IgD-negative memory B cell (primary cell): ENCODE results near the gene DSTN. TPM values are rescaled to one million over a fixed set of nuclear protein-coding genes. Genes with fewer than 3 reads are reported as not detected.

Experiments
- H3K27ac Mint-ChIP-seq, 3 donors: one replicate each; pipeline ENCODE4 v1.8.0; 2020 to 2022; ENCODE audit warnings: mild to moderate bottlenecking in 3 of 3, mixed read lengths in 3 of 3, moderate library complexity in 1 of 3
- H3K27me3 Mint-ChIP-seq: one replicate; pipeline ENCODE4 v1.8.0; 2021; ENCODE audit warnings: mixed read lengths
- H3K36me3 Mint-ChIP-seq: one replicate; pipeline ENCODE4 v1.8.0; 2020; ENCODE audit warnings: mild to moderate bottlenecking, mixed read lengths
- H3K4me1 Mint-ChIP-seq, 3 donors: one replicate each; pipeline ENCODE4 v1.8.0; 2020 to 2022; ENCODE audit warnings: mixed read lengths in 3 of 3, mild to moderate bottlenecking in 1 of 3
- H3K4me3 Mint-ChIP-seq, 4 donors: one replicate each; pipeline ENCODE4 v1.8.0; 2020 to 2022; ENCODE audit warnings: mild to moderate bottlenecking in 4 of 4, mixed read lengths in 4 of 4, moderate library complexity in 3 of 4
- H3K9me3 Mint-ChIP-seq, 3 donors: one replicate each; pipeline ENCODE4 v1.8.0; 2020 to 2021; ENCODE audit warnings: mixed read lengths in 3 of 3, mild to moderate bottlenecking in 1 of 3
- polyA plus RNA-seq: library from polyadenylated mRNA; unstranded; fragments of 300-500 nt; fragmentation: Illumina TruSeq; gene quantifications from one replicate; pipeline ENCODE4 v1.2.3, GENCODE V29; 2021

The DSTN gene
- 32.1 TPM for polyA plus RNA-seq

DNA sequence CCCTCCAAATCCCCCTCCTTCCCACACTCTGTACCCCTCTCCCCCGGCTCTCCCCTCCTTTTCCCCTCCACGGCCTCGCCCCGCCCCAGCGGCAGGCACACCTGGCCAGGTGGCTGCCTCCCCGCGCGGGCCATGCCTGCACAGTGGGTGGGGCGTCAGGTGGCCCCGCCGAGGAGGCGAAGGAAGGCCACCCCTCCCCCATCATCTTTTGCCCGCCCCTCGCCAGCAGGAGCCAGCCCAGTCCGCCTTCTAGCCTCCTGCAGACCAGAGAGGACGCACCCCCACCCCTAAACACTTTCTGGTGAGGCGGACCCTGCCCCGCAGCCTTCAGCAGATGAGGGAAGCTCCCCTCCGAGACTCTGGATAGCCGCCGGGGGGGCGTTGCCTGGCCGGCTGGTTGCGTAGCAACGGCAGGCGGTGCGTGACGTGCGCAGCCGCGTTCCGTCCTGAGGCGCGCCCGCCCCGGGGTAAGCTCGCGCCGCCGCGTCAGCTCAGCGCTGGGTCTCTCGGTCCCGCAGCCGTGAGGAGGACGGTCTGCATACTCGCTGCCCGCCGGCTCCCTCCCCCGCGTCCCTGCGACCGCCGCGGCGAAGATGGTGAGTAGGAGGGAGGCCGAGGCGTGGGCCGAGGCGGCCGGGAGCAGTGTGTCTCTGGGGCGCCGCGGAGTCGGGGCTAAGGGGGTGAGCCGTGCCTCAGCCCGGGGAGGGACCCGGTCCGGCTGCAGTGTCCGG, at the start of gene DSTN:
DSTN (plus strand) TSS at position 460 of the 731 bp plus-strand sequence; CDS start at position 594, 134 bp downstream.
- Mint-ChIP-seq H3K4me3 (peak within 1 kb of the TSS; percentile 90 to 99 (median 97)), H3K4me1 (peaks cover 6 to 16% (median 6%) of the 10 kb centered on the region in 3 donors), H3K36me3 (no peaks in the 10 kb centered on the region), H3K27ac (peak within 1 kb of the TSS; percentile 65 to 90 (median 87)), H3K9me3 (peaks cover 0 to 6% (median 4%) of the 10 kb centered on the region in 3 donors), H3K27me3 (peaks cover 6% of the 10 kb centered on the region)

DNA sequence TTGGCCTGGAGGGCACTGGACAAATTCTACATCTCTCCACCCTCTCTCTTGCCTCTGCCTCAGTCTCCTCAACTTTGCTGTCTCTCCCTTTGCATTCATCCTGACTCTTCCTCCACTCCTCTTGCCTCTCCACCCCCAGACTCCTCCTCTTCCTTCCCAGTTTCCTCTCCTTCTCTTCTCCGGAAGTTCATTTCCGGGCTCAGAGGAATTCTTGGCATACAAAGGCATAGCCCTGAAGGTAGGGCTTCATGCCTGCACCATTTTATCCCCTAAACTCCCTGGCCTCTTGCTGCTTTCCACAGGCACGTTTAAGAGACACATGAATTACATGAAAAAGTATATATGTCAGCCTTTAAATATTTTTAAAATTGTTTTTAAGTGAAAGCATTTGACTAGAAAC, 49.3 kb upstream of the DSTN start:
- Mint-ChIP-seq H3K4me1 (no peaks in the 10 kb centered on the region), H3K27me3 (peaks cover 5% of the 10 kb centered on the region), H3K4me3 (no peak overlapping the region), H3K36me3 (peaks cover 3% of the 10 kb centered on the region), H3K9me3 (no peaks in the 10 kb centered on the region), H3K27ac (no peak overlapping the region)

DNA sequence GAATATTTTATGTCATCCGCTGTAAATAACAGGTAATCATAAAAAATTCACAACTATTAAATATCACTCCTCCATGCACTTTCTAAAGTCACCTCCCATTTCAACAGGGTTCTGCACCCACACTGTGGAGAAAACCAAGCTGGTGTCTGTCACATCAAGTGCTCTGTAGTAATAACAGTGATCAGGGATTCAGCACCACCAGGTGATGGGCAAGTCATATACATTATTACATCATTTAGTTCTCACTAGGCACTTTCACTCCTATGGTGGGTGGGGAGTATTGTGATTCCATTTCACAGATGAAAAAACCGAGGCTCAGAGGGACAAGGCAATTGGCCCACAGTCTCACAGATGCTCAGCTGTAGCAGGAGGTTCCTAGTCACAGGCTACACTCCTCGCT, 47.3 kb upstream of the DSTN start:
- Mint-ChIP-seq H3K36me3 (peaks cover 3% of the 10 kb centered on the region), H3K4me3 (no peak overlapping the region), H3K9me3 (no peaks in the 10 kb centered on the region), H3K27ac (no peak overlapping the region), H3K4me1 (no peaks in the 10 kb centered on the region), H3K27me3 (peaks cover 8% of the 10 kb centered on the region)

DNA sequence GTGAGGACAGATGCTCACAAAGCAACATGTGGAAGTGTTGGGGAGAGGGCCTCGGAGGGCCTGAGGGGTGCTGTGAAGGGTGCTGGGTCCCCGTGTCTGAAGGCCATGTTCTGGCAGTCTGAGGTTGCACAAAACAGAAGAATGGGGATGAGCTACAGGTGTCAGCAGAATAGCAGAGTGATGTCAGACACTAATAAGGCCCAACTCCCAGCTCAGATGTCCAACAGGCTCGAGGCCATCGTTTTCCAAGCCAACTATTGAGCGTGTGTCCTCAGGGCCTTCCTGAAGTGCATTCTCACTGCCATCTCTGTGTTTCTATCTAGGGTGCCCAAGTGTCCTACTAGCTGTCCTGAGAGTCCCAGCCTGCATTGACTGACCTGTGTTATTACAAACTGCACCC, 46.5 kb upstream of the DSTN start:
- Mint-ChIP-seq H3K4me3 (no peak overlapping the region), H3K4me1 (no peaks in the 10 kb centered on the region), H3K27me3 (peaks cover 7% of the 10 kb centered on the region), H3K36me3 (peaks cover 3% of the 10 kb centered on the region), H3K9me3 (no peaks in the 10 kb centered on the region), H3K27ac (no peak overlapping the region)

DNA sequence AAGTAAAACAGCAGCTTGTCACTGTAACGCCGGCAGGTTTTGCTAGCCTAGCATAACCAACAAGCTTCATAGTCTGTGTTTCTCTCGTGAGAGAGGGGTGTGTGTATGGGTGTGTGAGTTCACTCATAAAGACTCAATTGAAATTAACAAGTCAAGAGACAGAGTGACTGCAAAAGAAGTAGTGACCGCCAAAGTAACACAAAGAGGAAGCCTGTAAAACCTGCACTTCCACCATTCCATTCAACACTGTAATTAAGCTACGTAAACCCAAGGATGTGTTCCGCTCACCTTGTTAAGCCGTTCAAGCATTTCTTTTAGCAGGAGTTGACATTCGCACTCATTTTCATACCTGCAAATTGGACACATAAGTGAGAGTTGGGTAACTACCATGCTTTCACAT, 45.3 kb upstream of the DSTN start:
- H3K36me3 Mint-ChIP-seq: peaks cover 5% of the 10 kb centered on the region
- no peaks in the 10 kb centered on the region for H3K9me3 Mint-ChIP-seq
- H3K4me1 Mint-ChIP-seq: no peaks in the 10 kb centered on the region
- no peak overlapping the region for H3K4me3 Mint-ChIP-seq
- peaks cover 10% of the 10 kb centered on the region for H3K27me3 Mint-ChIP-seq
- H3K27ac Mint-ChIP-seq: no peak overlapping the region

DNA sequence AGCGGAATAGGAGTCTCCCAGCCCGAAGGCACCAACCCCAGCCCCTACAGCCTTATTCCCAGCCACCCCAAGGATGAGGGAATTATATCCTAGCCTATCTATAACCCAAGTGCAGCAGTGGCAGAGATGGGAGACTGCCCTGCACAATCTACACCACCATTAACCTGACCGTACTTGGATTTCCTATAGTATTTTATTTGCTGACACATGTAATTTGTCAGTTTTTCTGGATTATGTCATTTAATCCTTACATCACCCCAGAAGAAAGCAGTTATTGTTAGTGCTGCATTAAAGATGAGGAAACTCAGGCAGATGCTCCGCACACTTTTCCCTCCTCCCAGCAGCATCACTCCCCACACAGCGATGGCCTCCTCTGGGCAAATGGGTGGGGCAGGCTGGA, 44.7 kb upstream of the DSTN start:
- peaks cover 0 to under 1% (median 0%) of the 10 kb centered on the region in 3 donors for H3K4me1 Mint-ChIP-seq
- no peaks in the 10 kb centered on the region for H3K9me3 Mint-ChIP-seq

DNA sequence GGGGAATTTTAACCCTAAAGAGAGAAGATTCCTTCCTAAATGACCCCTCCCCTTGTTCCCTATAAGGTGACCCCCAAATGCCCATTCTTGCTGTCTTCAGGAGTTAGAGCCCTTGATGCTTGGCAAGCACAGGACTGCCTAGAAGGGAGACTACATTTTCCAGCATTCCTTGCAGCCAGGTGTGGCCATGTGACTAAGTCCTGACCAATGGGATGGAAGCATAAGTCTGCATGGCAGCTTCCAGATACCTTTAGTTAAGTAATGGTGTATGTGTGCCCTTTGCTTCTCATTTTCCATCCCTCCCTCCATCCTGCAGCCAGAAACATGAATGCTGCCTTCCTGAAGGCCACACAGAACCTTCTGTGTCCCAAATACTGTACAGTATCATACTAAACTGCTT, 44.2 kb upstream of the DSTN start:
- Mint-ChIP-seq H3K27me3 (peaks cover 17% of the 10 kb centered on the region), H3K27ac (no peak overlapping the region), H3K4me3 (no peak overlapping the region), H3K9me3 (no peaks in the 10 kb centered on the region), H3K36me3 (peaks cover 2% of the 10 kb centered on the region), H3K4me1 (peaks cover 0 to 5% (median 3%) of the 10 kb centered on the region in 3 donors)

More for the DNA sequence above, 44.7 kb upstream of the DSTN start:
- Mint-ChIP-seq H3K27ac (no peak overlapping the region), H3K27me3 (peaks cover 13% of the 10 kb centered on the region), H3K4me3 (no peak overlapping the region), H3K36me3 (peaks cover 5% of the 10 kb centered on the region)

DNA sequence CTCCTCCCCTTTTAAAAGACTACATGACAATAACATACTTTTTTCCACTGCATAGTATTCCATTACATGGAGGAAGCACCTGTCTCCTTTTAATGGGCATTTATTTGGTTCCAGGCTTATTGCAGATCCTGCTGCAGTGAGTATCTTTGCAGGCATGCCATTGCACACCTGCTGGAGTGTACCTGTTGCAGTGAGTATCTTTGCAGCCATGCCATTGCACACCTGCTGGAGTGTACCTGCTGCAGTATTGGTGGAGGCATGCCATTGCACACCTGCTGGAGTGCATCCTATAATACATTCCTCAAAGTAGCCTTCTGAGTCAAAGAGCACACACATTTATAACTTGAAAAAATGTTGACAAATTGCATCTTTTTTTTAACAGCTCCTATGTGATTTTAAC, 40.3 kb upstream of the DSTN start:
- no peaks in the 10 kb centered on the region for H3K9me3 Mint-ChIP-seq
- H3K4me1 Mint-ChIP-seq: peaks cover 2 to 8% (median 5%) of the 10 kb centered on the region in 3 donors
- H3K36me3 Mint-ChIP-seq: peaks cover 2% of the 10 kb centered on the region
- H3K4me3 Mint-ChIP-seq: no peak overlapping the region
- H3K27ac Mint-ChIP-seq: no peak overlapping the region
- peaks cover 25% of the 10 kb centered on the region for H3K27me3 Mint-ChIP-seq

DNA sequence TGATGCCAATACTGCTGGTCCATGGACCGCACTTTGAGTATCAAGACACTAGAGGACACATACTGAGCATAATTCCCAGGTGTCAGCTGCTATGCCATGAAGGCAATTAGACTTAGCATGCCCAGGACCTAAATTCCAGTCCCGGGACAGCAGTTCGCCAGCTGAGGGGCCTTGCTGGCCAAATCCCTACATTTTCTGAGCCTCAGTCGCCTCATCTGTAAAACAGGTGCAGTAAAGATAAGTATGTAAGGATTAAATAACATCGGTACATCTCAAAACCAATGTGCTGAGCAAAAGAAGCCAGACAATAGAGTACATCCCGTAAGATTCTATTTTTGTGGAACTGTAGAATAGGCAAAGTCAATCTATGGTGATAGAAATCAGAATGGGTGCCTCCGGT, 39.7 kb upstream of the DSTN start:
- Mint-ChIP-seq H3K4me3 (peak overlapping the region; percentile 30 to 86 (median 50)), H3K27ac (no peak overlapping the region), H3K27me3 (peaks cover 25% of the 10 kb centered on the region), H3K9me3 (no peaks in the 10 kb centered on the region), H3K36me3 (peaks cover 2% of the 10 kb centered on the region), H3K4me1 (peaks cover 2 to 8% (median 5%) of the 10 kb centered on the region in 3 donors)

DNA sequence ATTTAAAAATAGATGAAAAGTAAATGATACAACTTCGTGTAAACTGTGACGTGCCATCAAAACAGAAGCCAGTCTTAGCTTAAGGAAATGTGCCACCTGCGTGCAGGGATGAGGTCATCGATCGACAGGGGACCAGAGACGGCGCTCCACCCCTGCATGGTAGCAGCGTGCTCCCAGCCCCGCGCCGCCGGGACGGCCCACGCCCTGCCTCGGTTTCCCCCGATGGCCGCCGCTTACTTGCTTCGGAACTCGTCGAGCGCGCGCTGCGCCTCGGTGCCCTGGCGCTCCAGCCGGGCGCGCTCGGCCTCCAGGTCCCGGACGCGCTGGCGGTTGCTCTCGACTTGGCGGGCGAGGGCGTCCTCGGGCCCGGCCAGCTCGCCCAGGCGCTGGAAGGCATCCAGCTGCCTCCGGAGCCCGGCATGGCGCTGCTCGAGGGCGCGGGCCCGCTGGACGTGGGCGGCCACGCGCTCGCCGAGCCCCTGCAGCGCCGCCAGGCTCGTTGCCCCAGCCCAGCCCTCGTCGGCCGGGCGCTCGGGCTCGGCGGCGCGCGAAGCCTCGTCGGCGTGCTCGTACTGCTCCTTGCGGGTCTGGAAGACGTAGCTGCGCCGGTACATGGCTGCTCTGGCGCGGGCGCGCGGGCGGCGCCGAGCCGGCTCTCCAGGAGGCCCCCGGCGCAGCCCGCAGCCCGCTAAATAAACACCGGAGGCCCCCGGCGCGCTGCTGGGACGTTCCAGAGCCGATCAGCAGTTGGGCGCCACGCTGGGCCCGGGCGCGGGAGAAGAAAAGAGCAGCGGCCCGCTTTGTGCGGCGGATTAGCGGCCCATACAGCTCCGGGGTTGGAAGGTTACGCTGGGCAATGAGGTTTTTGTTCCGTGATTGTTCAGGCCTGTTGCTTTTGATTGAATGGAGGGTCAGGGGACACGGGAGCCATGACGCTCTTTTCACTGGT, 38.9 kb upstream of the DSTN start, which contains the start of gene BFSP1:
BFSP1 (minus strand) TSS at position 664 of the 949 bp plus-strand sequence; CDS start at position 614, 50 bp downstream.
- peaks cover 2 to 8% (median 5%) of the 10 kb centered on the region in 3 donors for H3K4me1 Mint-ChIP-seq
- peaks cover 2% of the 10 kb centered on the region for H3K36me3 Mint-ChIP-seq
- H3K27me3 Mint-ChIP-seq: peaks cover 25% of the 10 kb centered on the region
- no peaks in the 10 kb centered on the region for H3K9me3 Mint-ChIP-seq
- H3K27ac Mint-ChIP-seq: peak within 1 kb of the TSS in 1 of 3 donors; percentile 47
- H3K4me3 Mint-ChIP-seq: peak within 1 kb of the TSS; percentile 67 to 90 (median 84)

DNA sequence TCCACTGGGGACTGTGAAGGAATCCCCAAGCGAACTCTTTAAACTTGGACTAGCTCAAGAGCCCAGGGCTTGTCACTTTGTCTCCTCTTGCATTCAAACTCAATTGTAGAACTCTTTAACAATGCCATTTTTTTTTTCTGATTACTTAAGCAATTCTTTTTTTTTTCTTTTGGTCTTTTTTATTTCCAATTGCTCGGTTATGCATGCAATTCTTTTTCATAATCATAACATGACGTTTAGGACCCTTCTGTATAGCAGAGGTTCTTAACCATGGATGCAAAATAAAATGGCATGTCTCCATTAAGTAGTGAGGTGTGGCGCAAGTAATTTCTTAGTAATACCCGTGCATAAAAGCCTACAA, 38.2 kb upstream of the DSTN start:
- Mint-ChIP-seq H3K27me3 (peaks cover 24% of the 10 kb centered on the region), H3K9me3 (no peaks in the 10 kb centered on the region), H3K4me3 (peak overlapping the region; percentile 50 to 90 (median 84)), H3K27ac (peak overlapping the region in 1 of 3 donors; percentile 47), H3K36me3 (peaks cover 2% of the 10 kb centered on the region), H3K4me1 (peaks cover 2 to 8% (median 5%) of the 10 kb centered on the region in 3 donors)

DNA sequence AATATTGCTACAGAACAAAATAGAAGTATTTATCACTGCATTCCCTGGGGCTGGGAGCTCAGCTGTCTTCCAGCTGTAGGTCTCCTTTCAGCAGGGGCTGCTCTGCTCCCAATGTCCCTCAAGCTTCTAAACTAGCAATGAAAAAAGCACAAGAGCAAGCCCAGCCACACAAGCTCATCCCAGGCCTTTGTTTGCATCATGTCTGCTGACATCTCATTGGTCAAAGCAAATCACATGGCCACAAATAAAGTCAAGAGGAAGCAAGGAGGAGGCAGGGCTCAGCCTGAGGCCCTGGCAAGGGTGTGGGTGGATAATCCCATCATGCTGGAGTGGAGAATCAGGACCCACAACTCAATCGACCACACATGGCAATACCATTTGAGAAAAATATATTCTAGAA, 36.5 kb upstream of the DSTN start:
- Mint-ChIP-seq H3K4me3 (no peak overlapping the region), H3K36me3 (peaks cover 2% of the 10 kb centered on the region), H3K9me3 (no peaks in the 10 kb centered on the region), H3K27ac (no peak overlapping the region), H3K4me1 (peaks cover 2 to 9% (median 5%) of the 10 kb centered on the region in 3 donors), H3K27me3 (peaks cover 22% of the 10 kb centered on the region)

DNA sequence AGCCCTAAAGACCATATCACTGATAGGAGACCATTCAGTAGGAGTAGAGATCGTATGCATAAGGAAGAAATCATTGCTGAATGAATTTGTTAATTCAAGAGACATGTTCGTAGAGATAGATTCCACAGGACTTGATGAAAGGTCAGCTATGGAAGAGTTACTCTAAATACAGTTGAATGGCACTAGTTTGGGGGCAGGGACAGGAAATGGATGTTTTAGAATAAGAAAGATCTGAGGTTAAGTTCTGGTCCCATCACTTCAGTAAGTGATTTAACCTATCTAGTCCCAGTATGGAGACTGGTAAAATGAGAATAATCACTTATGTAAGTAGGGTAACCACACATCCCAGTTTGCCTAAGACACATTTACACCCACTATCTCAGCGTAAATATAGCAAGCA, 35.8 kb upstream of the DSTN start:
- H3K27ac Mint-ChIP-seq: no peak overlapping the region
- no peak overlapping the region for H3K4me3 Mint-ChIP-seq
- H3K27me3 Mint-ChIP-seq: peaks cover 22% of the 10 kb centered on the region
- peaks cover 2 to 10% (median 5%) of the 10 kb centered on the region in 3 donors for H3K4me1 Mint-ChIP-seq
- H3K36me3 Mint-ChIP-seq: peaks cover 2% of the 10 kb centered on the region
- H3K9me3 Mint-ChIP-seq: no peaks in the 10 kb centered on the region

DNA sequence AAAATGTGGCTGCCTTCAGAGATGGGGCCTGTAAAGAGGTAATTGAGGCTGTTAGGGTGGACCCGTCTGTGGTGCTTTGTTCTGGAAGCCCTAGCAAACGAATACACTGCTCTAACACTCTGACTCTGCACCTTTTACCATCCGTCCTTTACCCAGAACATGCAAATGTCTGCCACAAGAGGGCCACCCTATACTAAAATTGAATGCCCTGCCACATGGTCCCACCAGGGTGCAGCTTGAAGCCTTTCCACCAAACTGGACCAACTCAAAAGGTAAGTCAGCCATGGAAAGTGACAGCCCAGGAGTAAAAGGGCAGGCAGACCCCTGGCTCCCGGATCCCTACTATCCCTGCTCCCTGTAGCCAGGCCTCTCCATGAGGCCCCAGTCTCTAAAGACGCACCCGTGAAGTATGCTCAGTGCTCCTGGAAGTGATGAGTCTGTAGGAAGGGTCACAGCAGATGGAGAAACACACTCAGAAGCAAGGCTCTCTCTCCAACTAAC, 32.9 kb upstream of the DSTN start:
- Mint-ChIP-seq H3K9me3 (no peaks in the 10 kb centered on the region), H3K4me1 (peaks cover 0 to 1% (median 0%) of the 10 kb centered on the region in 3 donors), H3K27me3 (peaks cover 12% of the 10 kb centered on the region), H3K36me3 (no peaks in the 10 kb centered on the region), H3K27ac (no peak overlapping the region), H3K4me3 (no peak overlapping the region)

DNA sequence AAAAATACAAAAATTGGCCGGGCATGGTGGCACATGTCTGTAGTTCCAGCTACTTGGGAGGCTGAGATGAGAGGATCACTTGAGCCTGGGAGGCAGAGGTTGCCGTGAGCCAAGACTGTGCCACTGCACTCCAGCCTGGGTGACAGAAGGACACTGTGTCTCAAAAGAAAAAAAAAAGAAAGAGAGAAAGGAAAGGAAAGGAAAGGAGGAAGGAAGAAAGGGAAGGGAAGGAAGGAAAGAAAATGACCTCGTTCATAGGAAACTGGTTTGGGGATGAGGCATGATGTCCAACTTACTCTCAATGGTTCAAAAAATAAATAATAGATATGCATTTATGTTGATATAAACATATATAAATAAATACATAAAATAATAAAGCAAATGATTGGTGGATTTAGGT, 31.9 kb upstream of the DSTN start:
- no peak overlapping the region for H3K27ac Mint-ChIP-seq
- no peak overlapping the region for H3K4me3 Mint-ChIP-seq
- H3K36me3 Mint-ChIP-seq: no peaks in the 10 kb centered on the region
- H3K4me1 Mint-ChIP-seq: peaks cover 0 to 1% (median 0%) of the 10 kb centered on the region in 3 donors
- no peaks in the 10 kb centered on the region for H3K9me3 Mint-ChIP-seq
- peaks cover 14% of the 10 kb centered on the region for H3K27me3 Mint-ChIP-seq
